ENCODE data around the gene ENPP3.

- TF ChIP-seq CTCF (conservative IDR thresholded peaks at IDR 0.05; ENCODE audit: low read depth, low read length) (no peak), EZH2 (IDR thresholded peaks at IDR 0.05; ENCODE audit: borderline replicate concordance, low read depth, low read length, poor library complexity, severe bottlenecking) (no peak)
Observed at GRCh38 chr6:131643855-131644460, 6.9 kb downstream of the ENPP3 start.

All from A673 (cell line).